PC-3 (cell line): ENCODE results near the gene AKAP6. TPM values are rescaled to one million over a fixed set of nuclear protein-coding genes. Genes with fewer than 3 reads are reported as not detected.

Source experiments
- ATAC-seq: fragments of 200-7000 bp; cut with Tn5 transposase; 2 replicates; pipeline ENCODE4 v1.9.1; 2020; ENCODE audit warnings: mild to moderate bottlenecking, moderate library complexity
- BruUV-seq: library from RNA; stranded (reverse); fragments of 400-500 nt; replicated peaks from 2 replicates; lab custom pipeline; 2021; lab: Mats Ljungman, UMichigan
- CTCF ChIA-PET: fragments of 300-600 bp; sonication (Branson Sonifier 250); formaldehyde crosslinking; loops from one replicate; lab custom pipeline; 2022; ENCODE audit warnings: antibody characterized with exemption; lab: Charles Lee
- POLR2A ChIA-PET: fragments of 300-600 bp; sonication (Branson Sonifier 250); formaldehyde crosslinking; loops from one replicate; lab custom pipeline; 2022; ENCODE audit warnings: antibody characterized with exemption; ENCODE audit not compliant: unreplicated experiment; lab: Charles Lee
- DNase-seq: peaks from one replicate; pipeline ENCODE4 v3.0.0-alpha.2; 2015
- H2AFZ ChIP-seq: fragments of 300-600 bp; sonication (generic); 2 replicates; pipeline ENCODE4 v1.6.0; 2016; ENCODE audit warnings: antibody characterized with exemption, low read length
- H3F3A ChIP-seq: fragments of 300-600 bp; sonication (generic); one replicate; pipeline ENCODE4 v1.6.0; 2017; ENCODE audit warnings: antibody characterized with exemption, low read length, control low read depth, mild to moderate bottlenecking; ENCODE audit not compliant: unreplicated experiment
- H3K27ac ChIP-seq: fragments of 300-600 bp; sonication (generic); 2 replicates; pipeline ENCODE4 v1.5.1; 2016; ENCODE audit warnings: mild to moderate bottlenecking, low read length
- H3K27me3 ChIP-seq: fragments of 300-600 bp; sonication (generic); 2 replicates; pipeline ENCODE4 v1.6.1; 2016; ENCODE audit warnings: low read length, mixed read lengths
- H3K36me3 ChIP-seq: fragments of 300-600 bp; sonication (generic); 2 replicates; pipeline ENCODE4 v1.6.1; 2016; ENCODE audit warnings: low read depth, mixed run types, low read length, mixed read lengths
- H3K4me1 ChIP-seq: fragments of 300-600 bp; sonication (generic); 2 replicates; pipeline ENCODE4 v1.5.1; 2016; ENCODE audit warnings: low read length; ENCODE audit not compliant: insufficient read depth
- H3K4me2 ChIP-seq: fragments of 300-600 bp; sonication (generic); 2 replicates; pipeline ENCODE4 v1.6.0; 2016; ENCODE audit warnings: low read length
- H3K4me3 ChIP-seq: fragments of 300-600 bp; sonication (generic); 2 replicates; pipeline ENCODE4 v1.5.1; 2016; ENCODE audit warnings: mild to moderate bottlenecking, low read length, mixed read lengths
- H3K79me2 ChIP-seq: fragments of 300-600 bp; sonication (generic); 2 replicates; pipeline ENCODE4 v1.6.1; 2017; ENCODE audit warnings: low read length, mixed read lengths
- H3K9ac ChIP-seq: fragments of 300-600 bp; sonication (generic); 2 replicates; pipeline ENCODE4 v1.6.0; 2016; ENCODE audit warnings: mild to moderate bottlenecking, low read length
- H3K9me2 ChIP-seq: fragments of 300-600 bp; sonication (generic); replicated peaks from 2 replicates; pipeline ENCODE4 v1.6.1; 2016; ENCODE audit warnings: mixed run types, low read length, mixed read lengths
- H3K9me3 ChIP-seq: fragments of 300-600 bp; sonication (generic); 2 replicates; pipeline ENCODE4 v1.6.1; 2016; ENCODE audit warnings: low read length, mixed read lengths
- H4K20me1 ChIP-seq: fragments of 300-600 bp; sonication (generic); 2 replicates; pipeline ENCODE4 v1.6.1; 2016; ENCODE audit warnings: low read length, mixed read lengths
- CTCF ChIP-seq: fragments of 300-600 bp; sonication (generic); conservative IDR thresholded peaks from 2 replicates; pipeline ENCODE4 v1.5.1; 2017; ENCODE audit warnings: antibody characterized with exemption, low read depth, mild to moderate bottlenecking, low read length
- EZH2 ChIP-seq: fragments of 300-600 bp; sonication (generic); IDR thresholded peaks from one replicate; pipeline ENCODE4 v1.6.1; 2017; ENCODE audit warnings: antibody characterized with exemption, mild to moderate bottlenecking, low read length; ENCODE audit not compliant: unreplicated experiment
- EZH2phosphoT487 ChIP-seq: fragments of 300-600 bp; sonication (generic); IDR thresholded peaks from 2 replicates; pipeline ENCODE4 v1.6.1; 2018; ENCODE audit warnings: mild to moderate bottlenecking, antibody characterized with exemption, low read length, borderline replicate concordance
- intact Hi-C: fragments of 100-400 bp; cut with micrococcal nuclease; formaldehyde crosslinking; loops from 2 replicates; pipeline ENCODE4 v1.9.0; 2023
- total RNA-seq: library from RNA; depleted of rRNA; stranded (reverse); fragments of >200 nt; gene quantifications from 2 replicates; pipeline ENCODE4 v1.2.3, GENCODE V29; 2014

The AKAP6 gene
- total RNA-seq, 1 experiment from 2014 or later = 1.5 TPM

GRCh38 chr14:32702562-32702961, 373.5 kb downstream of the AKAP6 start:
- H3K79me2 ChIP-seq = no peaks in the 10 kb centered on the region
- H3K9me2 ChIP-seq = no peaks in the 10 kb centered on the region
- no peaks in the 10 kb centered on the region for H3K9me3 ChIP-seq
- ATAC-seq (no peak), DNase-seq (no peak)
- TF ChIP-seq EZH2 (no peak), EZH2phosphoT487 (no peak), CTCF (no peak)
- H3K36me3 ChIP-seq = no peaks in the 10 kb centered on the region
- no peaks in the 10 kb centered on the region for H3K27me3 ChIP-seq
- intact Hi-C loops = no loop called here
- ChIA-PET POLR2A (no interaction called here), CTCF (no interaction called here)
- H3K4me2 ChIP-seq = no peak overlapping the region
- H3K27ac ChIP-seq = no peak overlapping the region
- no TSS peak for BruUV-seq
- H3K9ac ChIP-seq = no peak overlapping the region
- H3K4me3 ChIP-seq = no peak overlapping the region
- no peak overlapping the region for H2AFZ ChIP-seq
- peaks cover 17% of the 10 kb centered on the region for H3K4me1 ChIP-seq
- H3F3A ChIP-seq = no peaks in the 10 kb centered on the region
- no peaks in the 10 kb centered on the region for H4K20me1 ChIP-seq

- Histone ChIP-seq H3K4me2 (no peak overlapping the region), H3K4me1 (peaks cover 11% of the 10 kb centered on the region), H3F3A (no peaks in the 10 kb centered on the region), H2AFZ (no peak overlapping the region), H3K9me2 (no peaks in the 10 kb centered on the region), H3K9ac (no peak overlapping the region), H3K27me3 (no peaks in the 10 kb centered on the region), H3K36me3 (no peaks in the 10 kb centered on the region), H3K4me3 (no peak overlapping the region), H3K27ac (no peak overlapping the region), H4K20me1 (no peaks in the 10 kb centered on the region), H3K79me2 (no peaks in the 10 kb centered on the region), H3K9me3 (no peaks in the 10 kb centered on the region)
- ATAC-seq (no peak), DNase-seq (no peak)
- TF ChIP-seq EZH2phosphoT487 = no peak
- TF ChIP-seq EZH2 = no peak
- TF ChIP-seq CTCF = no peak
- CTCF ChIA-PET = no interaction called here
- POLR2A ChIA-PET = no interaction called here
- intact Hi-C loops = no loop called here
- no TSS peak for BruUV-seq
Measured at GRCh38 chr14:32703183-32703621, 374.1 kb downstream of the AKAP6 start.

- Histone ChIP-seq H2AFZ (no peak overlapping the region), H3K4me1 (peaks cover 16% of the 10 kb centered on the region), H3K9ac (no peak overlapping the region), H3K9me2 (no peaks in the 10 kb centered on the region), H4K20me1 (no peaks in the 10 kb centered on the region), H3K27ac (no peak overlapping the region), H3K27me3 (no peaks in the 10 kb centered on the region), H3K4me2 (no peak overlapping the region), H3K9me3 (no peaks in the 10 kb centered on the region), H3F3A (no peaks in the 10 kb centered on the region), H3K36me3 (no peaks in the 10 kb centered on the region), H3K4me3 (no peak overlapping the region), H3K79me2 (no peaks in the 10 kb centered on the region)
- intact Hi-C loops = no loop called here
- ATAC-seq (no peak), DNase-seq (no peak)
- CTCF ChIA-PET = no interaction called here
- TF ChIP-seq EZH2phosphoT487 (no peak), CTCF (no peak)
- POLR2A ChIA-PET = interaction anchor here (0.6 kb wide), 1 partner anchor 182 kb away, joined by 3 read pairs; no protein-coding TSS in a partner anchor
- no TSS peak for BruUV-seq
Measured at GRCh38 chr14:32706721-32707519, 377.8 kb downstream of the AKAP6 start.
